Nephron (organoid): ENCODE measurements around the gene ZBTB34.

Experiments used
- H3K27ac Mint-ChIP-seq, 3 experiments: 2 replicates each; pipeline ENCODE4 v1.8.0; 2020; ENCODE audit warnings: mixed read lengths in 3 of 3, mild to moderate bottlenecking in 2 of 3, moderate library complexity in 1 of 3
- H3K27me3 Mint-ChIP-seq: 2 replicates; pipeline ENCODE4 v1.8.0; 2021; ENCODE audit warnings: low read depth, mild to moderate bottlenecking, moderate library complexity, mixed read lengths
- H3K36me3 Mint-ChIP-seq: 2 replicates; pipeline ENCODE4 v1.8.0; 2020; ENCODE audit warnings: low read depth, mixed read lengths
- H3K4me1 Mint-ChIP-seq: 2 replicates; pipeline ENCODE4 v1.8.0; 2020; ENCODE audit warnings: mixed read lengths
- H3K4me3 Mint-ChIP-seq, 3 experiments: 2 replicates each; pipeline ENCODE4 v1.8.0; 2020; ENCODE audit warnings: mild to moderate bottlenecking in 3 of 3, mixed read lengths in 3 of 3, moderate library complexity in 2 of 3
- H3K9me3 Mint-ChIP-seq: 2 replicates; pipeline ENCODE4 v1.8.0; 2020; ENCODE audit warnings: mixed read lengths
- TF ChIP-seq, protein P1 (sequence below), 3 experiments: fragments of 200-600 bp; sonication (generic); IDR thresholded peaks; one replicate each; pipeline ENCODE4 v1.5.0; 2021; ENCODE audit warnings: antibody characterized with exemption in 3 of 3; ENCODE audit not compliant: unreplicated experiment in 3 of 3

The ZBTB34 gene

DNA sequence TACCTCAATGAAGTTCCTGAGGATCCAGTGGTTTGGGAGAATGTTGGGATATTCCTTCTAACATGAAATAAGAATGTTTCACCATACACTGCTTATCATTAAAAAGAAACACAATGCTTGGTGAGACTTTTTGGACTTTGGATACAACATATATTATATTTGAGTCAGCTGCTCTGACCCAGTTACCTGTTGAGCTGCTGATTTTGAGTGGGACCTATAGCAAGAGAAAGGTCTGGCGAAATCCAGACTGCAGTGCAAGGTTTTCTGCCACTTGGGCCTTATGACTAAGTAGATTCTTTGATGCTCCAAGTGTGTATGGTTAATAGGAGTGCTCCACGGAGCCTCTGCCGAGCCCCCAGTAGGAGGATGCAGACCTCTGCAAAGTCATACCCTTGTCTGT is 44.1 kb downstream of the ZBTB34 start:
- H3K27me3 Mint-ChIP-seq, result peaks cover 31% of the 10 kb centered on the region
- H3K27ac Mint-ChIP-seq, result no peak overlapping the region
- H3K4me3 Mint-ChIP-seq, result no peak overlapping the region
- H3K4me1 Mint-ChIP-seq, result no peaks in the 10 kb centered on the region
- TF ChIP-seq, protein P1, sequence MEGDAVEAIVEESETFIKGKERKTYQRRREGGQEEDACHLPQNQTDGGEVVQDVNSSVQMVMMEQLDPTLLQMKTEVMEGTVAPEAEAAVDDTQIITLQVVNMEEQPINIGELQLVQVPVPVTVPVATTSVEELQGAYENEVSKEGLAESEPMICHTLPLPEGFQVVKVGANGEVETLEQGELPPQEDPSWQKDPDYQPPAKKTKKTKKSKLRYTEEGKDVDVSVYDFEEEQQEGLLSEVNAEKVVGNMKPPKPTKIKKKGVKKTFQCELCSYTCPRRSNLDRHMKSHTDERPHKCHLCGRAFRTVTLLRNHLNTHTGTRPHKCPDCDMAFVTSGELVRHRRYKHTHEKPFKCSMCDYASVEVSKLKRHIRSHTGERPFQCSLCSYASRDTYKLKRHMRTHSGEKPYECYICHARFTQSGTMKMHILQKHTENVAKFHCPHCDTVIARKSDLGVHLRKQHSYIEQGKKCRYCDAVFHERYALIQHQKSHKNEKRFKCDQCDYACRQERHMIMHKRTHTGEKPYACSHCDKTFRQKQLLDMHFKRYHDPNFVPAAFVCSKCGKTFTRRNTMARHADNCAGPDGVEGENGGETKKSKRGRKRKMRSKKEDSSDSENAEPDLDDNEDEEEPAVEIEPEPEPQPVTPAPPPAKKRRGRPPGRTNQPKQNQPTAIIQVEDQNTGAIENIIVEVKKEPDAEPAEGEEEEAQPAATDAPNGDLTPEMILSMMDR (IDR thresholded peaks at IDR 0.05; ENCODE audit: unreplicated experiment in 3 of 3), result no peak
- H3K36me3 Mint-ChIP-seq, result no peaks in the 10 kb centered on the region
- peaks cover 8% of the 10 kb centered on the region for H3K9me3 Mint-ChIP-seq

DNA sequence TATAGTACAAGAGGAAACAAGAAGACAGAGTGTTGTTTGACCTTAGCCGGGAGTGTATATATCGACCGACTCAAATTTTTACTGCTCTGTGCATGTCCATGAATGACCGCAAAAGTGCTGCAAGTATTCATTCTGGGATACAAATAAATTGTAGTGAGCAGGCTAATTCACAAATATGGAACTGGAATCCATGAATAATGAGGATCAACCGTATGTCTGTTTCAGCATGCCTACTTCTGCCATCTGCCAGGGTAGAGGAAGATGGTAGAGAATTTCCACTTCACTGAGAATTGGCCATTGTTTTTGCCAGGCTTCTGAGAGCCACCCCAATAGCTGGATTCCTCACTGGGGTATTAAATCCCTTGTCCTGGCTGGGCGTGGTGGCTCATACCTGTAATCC is 45.7 kb downstream of the ZBTB34 start:
- Mint-ChIP-seq H3K27me3 (peaks cover 32% of the 10 kb centered on the region), H3K9me3 (peaks cover 6% of the 10 kb centered on the region), H3K27ac (no peak overlapping the region), H3K36me3 (no peaks in the 10 kb centered on the region), H3K4me3 (no peak overlapping the region), H3K4me1 (no peaks in the 10 kb centered on the region)
- TF ChIP-seq, protein P1 (IDR thresholded peaks at IDR 0.05; ENCODE audit: unreplicated experiment in 3 of 3), result no peak

DNA sequence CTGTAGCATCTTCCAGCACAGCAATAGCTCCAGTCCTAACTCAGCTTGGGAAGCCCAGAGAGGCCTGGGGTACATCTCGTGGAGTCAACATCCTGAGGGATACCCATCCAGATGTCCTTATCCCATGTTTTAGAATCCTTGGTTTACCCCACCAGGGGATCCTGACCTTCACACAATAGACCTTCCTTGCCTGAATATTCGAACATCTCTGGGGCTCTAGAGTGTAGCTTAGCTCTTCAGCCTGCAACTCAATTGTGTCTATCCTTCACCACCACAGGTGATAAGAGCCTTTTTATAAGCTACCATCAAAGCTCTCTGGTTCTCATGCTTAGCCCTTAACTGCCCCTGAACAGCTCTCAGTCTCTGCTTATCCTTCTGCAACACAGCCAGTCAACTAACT is 46.6 kb downstream of the ZBTB34 start:
- Mint-ChIP-seq H3K27me3 (peaks cover 34% of the 10 kb centered on the region), H3K4me3 (no peak overlapping the region), H3K27ac (no peak overlapping the region), H3K36me3 (no peaks in the 10 kb centered on the region), H3K9me3 (peaks cover 6% of the 10 kb centered on the region), H3K4me1 (no peaks in the 10 kb centered on the region)
- TF ChIP-seq, protein P1 (IDR thresholded peaks at IDR 0.05; ENCODE audit: unreplicated experiment in 3 of 3), result no peak

DNA sequence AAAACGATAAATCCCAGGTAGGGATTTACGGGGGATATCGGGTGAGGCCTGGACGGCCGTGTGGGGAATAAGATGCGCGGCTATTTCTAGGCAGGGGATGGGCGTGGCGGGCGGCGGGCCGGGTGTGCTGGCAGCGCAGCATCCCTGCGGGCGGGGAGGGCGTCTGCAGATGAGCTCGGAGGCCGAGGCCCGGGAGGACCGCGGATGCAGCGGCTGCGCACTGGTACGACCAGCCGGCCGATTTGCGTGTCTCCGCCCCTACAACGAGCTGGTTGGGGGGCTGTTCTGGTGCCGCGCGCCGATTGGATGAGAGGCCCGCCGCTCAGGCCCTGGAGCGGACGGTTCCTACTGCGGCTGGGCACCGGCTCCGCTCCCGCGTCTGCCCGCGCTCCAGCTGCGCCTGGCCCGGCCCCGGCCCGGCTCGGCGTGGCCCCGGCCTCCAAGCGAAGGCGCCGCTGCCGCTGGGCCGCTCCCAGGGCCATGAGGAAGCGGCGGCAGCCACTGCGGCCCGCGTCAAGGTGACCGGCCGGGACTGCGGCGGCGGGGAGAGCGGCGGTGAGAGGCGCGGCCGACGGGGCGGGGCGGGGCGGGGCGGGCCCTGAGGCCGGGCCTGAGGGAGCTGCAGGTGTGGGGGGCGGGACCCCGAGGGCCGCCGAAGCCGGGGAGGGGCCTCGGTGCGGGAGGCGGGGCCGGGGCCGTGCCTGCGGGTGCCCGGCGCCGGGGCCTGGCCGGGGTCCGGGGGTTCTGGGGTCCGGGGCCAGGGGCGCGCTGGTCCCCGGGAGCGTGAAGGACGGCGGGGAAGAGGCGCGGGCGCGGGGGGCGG is 54.2 kb downstream of the ZBTB34 start, which contains the start of gene RALGPS1:
Gene RALGPS1, plus strand, starts transcription at position 325 of the 823 bp plus-strand sequence. CDS start 47,508 bp downstream, outside the sequence.
- H3K27me3 Mint-ChIP-seq, result peaks cover 33% of the 10 kb centered on the region
- H3K36me3 Mint-ChIP-seq, result no peaks in the 10 kb centered on the region
- TF ChIP-seq, protein P1 (IDR thresholded peaks at IDR 0.05; ENCODE audit: unreplicated experiment in 3 of 3), result no peak
- peak within 1 kb of the TSS; percentile 19 to 88 (median 67) for H3K27ac Mint-ChIP-seq
- H3K9me3 Mint-ChIP-seq, result peaks cover 8% of the 10 kb centered on the region
- peak within 1 kb of the TSS; percentile 82 to 93 (median 89) for H3K4me3 Mint-ChIP-seq
- H3K4me1 Mint-ChIP-seq, result peaks cover 7% of the 10 kb centered on the region

DNA sequence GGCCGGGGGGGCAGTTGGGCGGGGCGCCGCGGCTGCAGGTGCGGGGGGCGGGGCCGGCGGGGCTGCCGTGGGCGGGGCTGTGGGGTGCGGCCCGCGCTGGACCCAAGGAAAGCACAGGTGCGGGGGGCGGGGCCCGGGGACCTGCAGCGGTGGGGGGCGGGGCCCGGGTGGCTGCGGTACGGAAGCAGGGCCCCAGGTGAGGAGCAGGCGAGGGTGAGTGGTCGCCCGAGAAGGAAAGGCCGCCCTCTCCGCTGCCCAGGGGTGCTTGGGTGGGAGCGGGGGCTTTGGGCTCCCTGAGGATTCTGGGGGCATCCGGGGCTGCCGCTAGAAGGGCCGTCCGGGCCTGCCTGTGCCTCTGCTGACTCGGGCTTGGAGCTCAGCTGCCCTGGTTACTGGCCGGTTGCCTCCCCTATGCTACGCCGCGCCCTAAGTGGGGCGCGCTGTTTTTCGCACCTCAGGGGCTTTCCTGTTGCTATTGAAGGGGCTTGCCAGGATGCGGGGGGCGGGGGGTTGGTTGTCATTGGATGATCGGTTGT is 54.9 kb downstream of the ZBTB34 start:
- H3K4me3 Mint-ChIP-seq, result peak overlapping the region; percentile 82 to 93 (median 89)
- H3K36me3 Mint-ChIP-seq, result no peaks in the 10 kb centered on the region
- H3K4me1 Mint-ChIP-seq, result peaks cover 7% of the 10 kb centered on the region
- TF ChIP-seq, protein P1 (IDR thresholded peaks at IDR 0.05; ENCODE audit: unreplicated experiment in 3 of 3), result no peak
- H3K27me3 Mint-ChIP-seq, result peaks cover 34% of the 10 kb centered on the region
- H3K27ac Mint-ChIP-seq, result peak overlapping the region; percentile 19 to 88 (median 67)
- H3K9me3 Mint-ChIP-seq, result peaks cover 8% of the 10 kb centered on the region
